ENCODE measurements around the gene NHLRC4.

The NHLRC4 gene

GRCh38 chr16:522320-523096 is 44.3 kb upstream of the NHLRC4 start:
- DNase-seq (ENCODE audit: low read depth), result no peak
- H3K4me3 ChIP-seq (ENCODE audit: low read depth, low read length), result no peak overlapping the region
- no peak for TF ChIP-seq CTCF (IDR thresholded peaks at IDR 0.05; ENCODE audit: control insufficient read depth, extremely low read depth, insufficient read depth)

DNA sequence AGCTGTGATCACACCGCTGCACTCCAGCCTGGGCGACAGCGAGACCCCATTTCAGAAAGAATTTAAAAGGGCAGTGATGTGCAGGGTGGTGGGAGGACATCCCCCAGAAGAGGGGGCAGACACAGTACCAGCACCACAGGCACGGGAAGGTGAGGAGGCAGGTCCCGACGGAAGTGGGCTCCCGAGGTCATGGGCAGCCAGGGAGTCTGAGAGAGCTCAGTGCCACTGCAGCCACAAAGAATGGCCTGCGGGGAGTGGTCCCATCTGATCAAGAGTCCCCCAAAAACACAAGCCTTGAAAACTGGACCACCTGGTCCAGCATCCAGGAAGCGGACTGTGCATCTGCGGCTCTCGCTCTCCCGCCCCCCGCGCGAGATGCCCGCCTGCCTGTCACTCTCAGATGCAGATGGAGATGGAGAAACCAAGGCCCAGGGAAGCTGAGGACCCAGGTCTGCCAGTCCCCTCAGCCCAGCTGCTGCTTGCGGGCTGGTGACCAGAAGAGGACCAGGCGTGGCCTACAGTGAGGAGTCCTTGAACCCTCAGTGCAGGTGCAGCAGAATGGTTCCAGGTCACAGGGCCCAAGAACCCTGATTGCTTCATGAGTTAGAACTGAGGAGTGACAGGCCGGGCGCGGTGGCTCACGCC is 43.6 kb upstream of the NHLRC4 start:
- DNase-seq (ENCODE audit: low read depth), result no peak
- H3K4me3 ChIP-seq (ENCODE audit: low read depth, low read length), result no peak overlapping the region
- no peak for TF ChIP-seq CTCF (IDR thresholded peaks at IDR 0.05; ENCODE audit: control insufficient read depth, extremely low read depth, insufficient read depth)

DNA sequence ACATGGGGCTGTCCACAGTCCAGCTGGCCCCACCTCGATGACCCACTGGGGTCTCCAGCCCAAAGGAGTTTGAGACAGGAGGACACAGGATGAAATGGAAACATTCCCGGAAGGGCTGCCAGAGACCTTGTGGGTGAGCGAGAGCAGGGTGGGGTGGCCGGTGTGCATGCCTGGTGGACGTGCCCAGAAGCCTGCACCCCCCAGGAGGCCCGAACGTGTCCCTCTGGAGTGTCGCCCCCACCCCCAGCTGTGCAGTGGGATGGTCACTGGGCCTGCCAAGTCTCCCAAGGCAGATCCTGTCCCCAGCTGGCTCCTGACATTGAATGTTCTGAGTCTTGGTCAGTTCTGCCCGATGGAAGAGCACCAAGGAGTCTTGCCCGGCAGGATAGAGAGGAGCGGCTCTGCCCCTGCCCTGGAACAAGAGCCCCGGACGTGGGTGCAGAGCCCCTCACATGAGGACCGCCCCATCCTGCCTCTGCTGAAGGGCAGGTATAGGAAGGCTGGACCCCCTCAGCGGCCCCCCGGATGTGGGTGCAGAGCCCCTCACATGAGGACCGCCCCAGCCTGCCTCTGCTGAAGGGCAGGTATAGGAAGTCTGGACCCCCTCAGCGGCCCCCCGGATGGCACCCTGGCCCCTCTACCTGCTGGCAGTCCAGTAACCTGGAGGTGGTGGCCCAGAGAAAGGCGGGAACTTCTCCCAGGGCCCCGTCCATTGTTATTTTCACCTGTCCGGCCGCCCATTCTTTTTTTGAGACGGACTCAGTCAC is 42.3 kb upstream of the NHLRC4 start:
- no peak for TF ChIP-seq CTCF (IDR thresholded peaks at IDR 0.05; ENCODE audit: control insufficient read depth, extremely low read depth, insufficient read depth)
- H3K4me3 ChIP-seq (ENCODE audit: low read depth, low read length), result no peak overlapping the region
- no peak for DNase-seq (ENCODE audit: low read depth)

DNA sequence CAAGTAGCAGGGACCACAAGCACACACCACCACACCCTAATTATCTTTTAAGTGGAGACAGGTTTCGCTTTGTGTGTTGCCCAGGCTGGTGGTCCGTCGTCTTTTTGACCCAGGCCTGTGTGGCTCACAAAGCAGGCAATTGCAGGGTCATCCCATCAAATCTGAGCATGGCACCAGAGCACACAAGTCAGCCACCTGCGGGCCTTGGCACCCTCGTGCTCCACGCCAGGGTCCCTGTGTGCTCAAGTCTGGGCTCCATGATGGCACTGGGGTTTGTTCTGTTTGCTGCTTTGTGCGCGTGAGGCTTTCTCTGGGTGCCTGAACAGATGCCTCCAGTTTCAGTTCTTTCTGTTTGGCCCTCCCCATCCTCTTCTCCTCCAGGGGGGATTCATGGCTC is 41.7 kb upstream of the NHLRC4 start:
- no peak for DNase-seq (ENCODE audit: low read depth)
- TF ChIP-seq CTCF (IDR thresholded peaks at IDR 0.05; ENCODE audit: control insufficient read depth, extremely low read depth, insufficient read depth), result no peak
- no peak overlapping the region for H3K4me3 ChIP-seq (ENCODE audit: low read depth, low read length)

- DNase-seq (ENCODE audit: low read depth), result no peak
- TF ChIP-seq CTCF (IDR thresholded peaks at IDR 0.05; ENCODE audit: control insufficient read depth, extremely low read depth, insufficient read depth), result no peak
- peak overlapping the region; percentile 92 for H3K4me3 ChIP-seq (ENCODE audit: low read depth, low read length)
Observed at GRCh38 chr16:525520-526180, 41.2 kb upstream of the NHLRC4 start.

DNA sequence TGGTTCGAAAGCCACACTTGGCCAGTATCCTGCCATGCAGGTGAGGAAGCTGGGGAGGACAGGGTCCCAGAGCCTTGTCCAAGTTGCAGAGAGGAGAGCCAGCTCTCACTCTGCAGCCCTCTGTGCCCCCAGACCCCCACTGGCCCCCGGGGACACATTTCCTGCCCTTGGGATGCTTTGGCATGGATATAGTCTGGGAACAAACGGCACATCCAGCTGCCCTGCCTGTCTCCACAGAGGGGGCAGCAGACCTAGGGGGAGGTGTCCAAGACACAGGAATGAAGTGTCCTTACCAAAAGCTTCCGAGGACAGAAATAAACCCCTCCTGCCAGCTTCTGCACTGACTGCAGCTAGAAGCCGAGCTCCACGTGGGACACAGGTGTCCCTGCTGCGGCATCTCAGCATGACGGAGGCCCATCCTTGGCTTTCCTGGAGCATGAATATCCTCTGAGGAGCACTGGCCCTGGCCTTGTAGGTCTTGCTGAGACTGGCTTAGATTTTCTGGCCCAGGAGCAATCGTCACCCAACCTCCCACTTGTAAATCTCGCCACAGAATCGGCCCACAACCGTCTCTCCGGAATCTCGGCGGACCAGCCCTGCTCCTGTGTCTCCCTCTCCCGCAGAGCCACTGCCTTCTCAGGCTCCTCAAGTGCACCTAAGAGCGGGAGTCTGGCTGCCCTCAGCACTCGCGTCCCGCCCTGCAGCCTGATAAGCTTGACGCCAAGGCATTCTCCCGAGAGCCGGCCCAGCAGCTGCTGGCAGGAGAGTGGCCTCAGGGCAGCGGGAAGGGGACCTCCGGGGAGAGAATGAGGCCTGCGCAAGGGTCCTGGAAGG is 40.4 kb upstream of the NHLRC4 start:
- H3K4me3 ChIP-seq (ENCODE audit: low read depth, low read length), result peak overlapping the region; percentile 92
- TF ChIP-seq CTCF (IDR thresholded peaks at IDR 0.05; ENCODE audit: control insufficient read depth, extremely low read depth, insufficient read depth), result no peak
- DNase-seq (ENCODE audit: low read depth), result no peak
